ENCODE data around the gene SENP1.

DNA sequence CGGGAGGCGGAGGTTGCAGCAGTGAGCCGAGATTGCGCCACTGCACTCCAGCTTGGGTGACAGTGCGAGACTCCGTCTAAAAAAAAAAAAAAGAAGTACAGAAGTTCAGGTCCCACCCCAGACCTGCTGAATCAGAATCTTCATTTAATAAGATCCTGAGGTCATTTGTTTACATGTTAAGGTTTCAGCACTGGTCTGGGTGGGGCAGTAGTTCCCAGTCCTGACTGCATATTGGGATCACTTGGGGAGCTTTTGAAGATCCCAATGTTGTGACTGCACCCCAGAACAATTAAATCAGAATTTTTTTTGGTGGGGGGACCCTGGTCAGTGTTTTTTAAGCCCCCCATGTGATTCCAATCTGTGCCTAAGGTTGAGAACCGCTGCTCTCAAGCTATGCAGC is 89.9 kb downstream of the SENP1 start:
- TF ChIP-seq, protein P1, sequence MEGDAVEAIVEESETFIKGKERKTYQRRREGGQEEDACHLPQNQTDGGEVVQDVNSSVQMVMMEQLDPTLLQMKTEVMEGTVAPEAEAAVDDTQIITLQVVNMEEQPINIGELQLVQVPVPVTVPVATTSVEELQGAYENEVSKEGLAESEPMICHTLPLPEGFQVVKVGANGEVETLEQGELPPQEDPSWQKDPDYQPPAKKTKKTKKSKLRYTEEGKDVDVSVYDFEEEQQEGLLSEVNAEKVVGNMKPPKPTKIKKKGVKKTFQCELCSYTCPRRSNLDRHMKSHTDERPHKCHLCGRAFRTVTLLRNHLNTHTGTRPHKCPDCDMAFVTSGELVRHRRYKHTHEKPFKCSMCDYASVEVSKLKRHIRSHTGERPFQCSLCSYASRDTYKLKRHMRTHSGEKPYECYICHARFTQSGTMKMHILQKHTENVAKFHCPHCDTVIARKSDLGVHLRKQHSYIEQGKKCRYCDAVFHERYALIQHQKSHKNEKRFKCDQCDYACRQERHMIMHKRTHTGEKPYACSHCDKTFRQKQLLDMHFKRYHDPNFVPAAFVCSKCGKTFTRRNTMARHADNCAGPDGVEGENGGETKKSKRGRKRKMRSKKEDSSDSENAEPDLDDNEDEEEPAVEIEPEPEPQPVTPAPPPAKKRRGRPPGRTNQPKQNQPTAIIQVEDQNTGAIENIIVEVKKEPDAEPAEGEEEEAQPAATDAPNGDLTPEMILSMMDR (IDR thresholded peaks at IDR 0.05) = no peak
- no peak for TF ChIP-seq EP300 (IDR thresholded peaks at IDR 0.05)
- no peak for TF ChIP-seq POLR2A (IDR thresholded peaks at IDR 0.05; ENCODE audit: low read length)
- TF ChIP-seq JUNB (IDR thresholded peaks at IDR 0.05) = no peak
- TF ChIP-seq, protein P2, sequence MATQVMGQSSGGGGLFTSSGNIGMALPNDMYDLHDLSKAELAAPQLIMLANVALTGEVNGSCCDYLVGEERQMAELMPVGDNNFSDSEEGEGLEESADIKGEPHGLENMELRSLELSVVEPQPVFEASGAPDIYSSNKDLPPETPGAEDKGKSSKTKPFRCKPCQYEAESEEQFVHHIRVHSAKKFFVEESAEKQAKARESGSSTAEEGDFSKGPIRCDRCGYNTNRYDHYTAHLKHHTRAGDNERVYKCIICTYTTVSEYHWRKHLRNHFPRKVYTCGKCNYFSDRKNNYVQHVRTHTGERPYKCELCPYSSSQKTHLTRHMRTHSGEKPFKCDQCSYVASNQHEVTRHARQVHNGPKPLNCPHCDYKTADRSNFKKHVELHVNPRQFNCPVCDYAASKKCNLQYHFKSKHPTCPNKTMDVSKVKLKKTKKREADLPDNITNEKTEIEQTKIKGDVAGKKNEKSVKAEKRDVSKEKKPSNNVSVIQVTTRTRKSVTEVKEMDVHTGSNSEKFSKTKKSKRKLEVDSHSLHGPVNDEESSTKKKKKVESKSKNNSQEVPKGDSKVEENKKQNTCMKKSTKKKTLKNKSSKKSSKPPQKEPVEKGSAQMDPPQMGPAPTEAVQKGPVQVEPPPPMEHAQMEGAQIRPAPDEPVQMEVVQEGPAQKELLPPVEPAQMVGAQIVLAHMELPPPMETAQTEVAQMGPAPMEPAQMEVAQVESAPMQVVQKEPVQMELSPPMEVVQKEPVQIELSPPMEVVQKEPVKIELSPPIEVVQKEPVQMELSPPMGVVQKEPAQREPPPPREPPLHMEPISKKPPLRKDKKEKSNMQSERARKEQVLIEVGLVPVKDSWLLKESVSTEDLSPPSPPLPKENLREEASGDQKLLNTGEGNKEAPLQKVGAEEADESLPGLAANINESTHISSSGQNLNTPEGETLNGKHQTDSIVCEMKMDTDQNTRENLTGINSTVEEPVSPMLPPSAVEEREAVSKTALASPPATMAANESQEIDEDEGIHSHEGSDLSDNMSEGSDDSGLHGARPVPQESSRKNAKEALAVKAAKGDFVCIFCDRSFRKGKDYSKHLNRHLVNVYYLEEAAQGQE (IDR thresholded peaks at IDR 0.05) = no peak
- no peak for TF ChIP-seq MYC (IDR thresholded peaks at IDR 0.05; ENCODE audit: borderline replicate concordance, low read length)
- no peak for TF ChIP-seq CHD2 (IDR thresholded peaks at IDR 0.05; ENCODE audit: low read length, partially characterized antibody)
- no peak for TF ChIP-seq NFE2L2 (conservative IDR thresholded peaks at IDR 0.05; ENCODE audit: low read length)
- TF ChIP-seq MAZ (IDR thresholded peaks at IDR 0.05; ENCODE audit: borderline replicate concordance, low read depth, low read length) = no peak
- no peak for TF ChIP-seq GATA3 (IDR thresholded peaks at IDR 0.05; ENCODE audit: borderline replicate concordance)
- TF ChIP-seq, protein P3, sequence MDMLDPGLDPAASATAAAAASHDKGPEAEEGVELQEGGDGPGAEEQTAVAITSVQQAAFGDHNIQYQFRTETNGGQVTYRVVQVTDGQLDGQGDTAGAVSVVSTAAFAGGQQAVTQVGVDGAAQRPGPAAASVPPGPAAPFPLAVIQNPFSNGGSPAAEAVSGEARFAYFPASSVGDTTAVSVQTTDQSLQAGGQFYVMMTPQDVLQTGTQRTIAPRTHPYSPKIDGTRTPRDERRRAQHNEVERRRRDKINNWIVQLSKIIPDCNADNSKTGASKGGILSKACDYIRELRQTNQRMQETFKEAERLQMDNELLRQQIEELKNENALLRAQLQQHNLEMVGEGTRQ (IDR thresholded peaks at IDR 0.05) = no peak
- no peak for TF ChIP-seq HEYL (CRISPR knock-in tag; IDR thresholded peaks at IDR 0.05)
- no peak for TF ChIP-seq CEBPB (IDR thresholded peaks at IDR 0.05)

Data from A549 (cell line).